Liver (tissue), 9 donors: Measurements from ENCODE around the gene GNG7. TPM values are rescaled to one million over a fixed set of nuclear protein-coding genes. Genes with fewer than 3 reads are reported as not detected.

ENCODE experiments used
- DNase-seq: peaks from one replicate; pipeline ENCODE4 v3.0.0-alpha.2; 2017; ENCODE audit warnings: low spot score
- H3K27ac ChIP-seq, 2 donors: one replicate each; pipeline ENCODE4 v1.7.0; 2013; ENCODE audit warnings: inconsistent platforms in 2 of 2, low read length in 2 of 2, control low read depth in 1 of 2, low read depth in 1 of 2, mild to moderate bottlenecking in 1 of 2
- H3K27me3 ChIP-seq, 4 donors: one replicate each; pipeline versions ENCODE4 v1.6.1 to v1.7.0; 2013; ENCODE audit warnings: low read length in 3 of 4, inconsistent platforms in 1 of 4, mild to moderate bottlenecking in 1 of 4, moderate library complexity in 1 of 4; ENCODE audit not compliant: control insufficient read depth in 4 of 4, insufficient read depth in 4 of 4
- H3K36me3 ChIP-seq, 4 donors: one replicate each; pipeline versions ENCODE4 v1.6.1 to v1.7.0; 2013; ENCODE audit warnings: low read length in 3 of 4, mild to moderate bottlenecking in 3 of 4, low read depth in 1 of 4, moderate library complexity in 1 of 4; ENCODE audit not compliant: control insufficient read depth in 4 of 4, insufficient read depth in 3 of 4
- H3K4me1 ChIP-seq, 4 donors: one replicate each; pipeline versions ENCODE4 v1.6.1 to v1.7.0; 2013; ENCODE audit warnings: low read length in 3 of 4, mild to moderate bottlenecking in 3 of 4, moderate library complexity in 1 of 4; ENCODE audit not compliant: control insufficient read depth in 4 of 4, insufficient read depth in 4 of 4
- H3K4me3 ChIP-seq, 3 donors: one replicate each; pipeline versions ENCODE4 v1.6.1 to v1.7.0; 2013; ENCODE audit warnings: low read length in 3 of 3, control low read depth in 1 of 3, low read depth in 1 of 3, mild to moderate bottlenecking in 1 of 3
- H3K9ac ChIP-seq, 2 donors: one replicate each; pipeline ENCODE4 v1.7.0; 2013; ENCODE audit warnings: low read length in 2 of 2, mild to moderate bottlenecking in 2 of 2, moderate library complexity in 2 of 2, control low read depth in 1 of 2, low read depth in 1 of 2
- H3K9me3 ChIP-seq, 4 donors: one replicate each; pipeline versions ENCODE4 v1.6.1 to v1.7.0; 2013; ENCODE audit warnings: low read length in 3 of 4; ENCODE audit not compliant: control insufficient read depth in 4 of 4
- ATF3 ChIP-seq: IDR thresholded peaks from 2 replicates; pipeline ENCODE4 v1.6.1; 2016; ENCODE audit warnings: antibody characterized with exemption
- CTCF ChIP-seq: fragments of 150-350 bp; IDR thresholded peaks from 2 replicates; pipeline ENCODE4 v1.5.1; 2017; ENCODE audit warnings: improper control_type of control experiment, low read depth, low read length; ENCODE audit not compliant: missing input control
- FOXA1 ChIP-seq: IDR thresholded peaks from 2 replicates; pipeline ENCODE4 v1.6.1; 2016; ENCODE audit warnings: antibody characterized with exemption
- GABPA ChIP-seq, 2 donors: IDR thresholded peaks in 1 of 2; conservative IDR thresholded peaks in 1 of 2; 2 replicates each; pipeline ENCODE4 v1.6.1; 2016; ENCODE audit warnings: antibody characterized with exemption in 2 of 2, mild to moderate bottlenecking in 1 of 2, moderate library complexity in 1 of 2
- HNF4A ChIP-seq, 2 donors: conservative IDR thresholded peaks; 2 replicates each; pipeline ENCODE4 v1.6.1; 2016; ENCODE audit warnings: antibody characterized with exemption in 2 of 2, mild to moderate bottlenecking in 2 of 2
- JUND ChIP-seq, 2 donors: IDR thresholded peaks; 2 replicates each; pipeline ENCODE4 v1.6.1; 2016; ENCODE audit warnings: antibody characterized with exemption in 2 of 2
- RAD21 ChIP-seq, 2 donors: IDR thresholded peaks; 2 replicates each; pipeline ENCODE4 v1.6.1; 2016; ENCODE audit warnings: antibody characterized with exemption in 2 of 2, mild to moderate bottlenecking in 2 of 2
- REST ChIP-seq: IDR thresholded peaks from 2 replicates; pipeline ENCODE4 v1.6.1; 2016; ENCODE audit warnings: antibody characterized with exemption, mild to moderate bottlenecking
- RXRA ChIP-seq, 2 donors: IDR thresholded peaks; 2 replicates each; pipeline ENCODE4 v1.6.1; 2017 to 2018; ENCODE audit warnings: antibody characterized with exemption in 2 of 2, mild to moderate bottlenecking in 1 of 2
- SP1 ChIP-seq: IDR thresholded peaks from 2 replicates; pipeline ENCODE4 v1.6.1; 2018; ENCODE audit warnings: antibody characterized with exemption, mild to moderate bottlenecking
- TAF1 ChIP-seq: conservative IDR thresholded peaks from 2 replicates; pipeline ENCODE4 v1.6.1; 2016; ENCODE audit warnings: antibody characterized with exemption, mild to moderate bottlenecking
- WGBS: extraction: QIAGEN DNeasy Blood & Tissue Kit; methylation state at CpG from one replicate; pipeline ENCODE4 v1.1.7; 2013; 5-methylcytosine and 5-hydroxymethylcytosine counted together
- polyA plus RNA-seq, 2 donors: library from polyadenylated mRNA; stranded (reverse) in 1 of 2; unstranded in 1 of 2; fragments of 200-250 nt in 1 of 2; fragments of >200 nt in 1 of 2; fragmentation: Nextera tagmentation in 1 of 2; extraction: Ambion mirVana in 1 of 2; gene quantifications; one replicate each; pipeline versions ENCODE4 v1.2.1 to v1.2.3, GENCODE V29; 2013 to 2015
- total RNA-seq, 2 donors: library from RNA; depleted of rRNA; stranded (reverse); fragments of >200 nt; gene quantifications; one replicate each; pipeline ENCODE4 v1.2.3, GENCODE V29; 2014
- donor health status: healthy.
- donor health status: healthy.
- donor health status: healthy.
- donor health status: healthy.
- donor health status: healthy.

The GNG7 gene
- total and polyA plus RNA-seq, 4 donors, result 0.75 to 1.9 (median 1.1) TPM

- Histone ChIP-seq H3K9ac (no peak overlapping the region), H3K27me3 (no peaks in the 10 kb centered on the region), H3K27ac (no peak overlapping the region), H3K4me1 (peaks cover 0 to 11% (median 4%) of the 10 kb centered on the region in 4 donors), H3K9me3 (no peaks in the 10 kb centered on the region), H3K36me3 (peaks cover 1 to 4% (median 3%) of the 10 kb centered on the region in 4 donors), H3K4me3 (no peak overlapping the region)
- TF ChIP-seq TAF1 (no peak), CTCF (no peak), REST (no peak), ATF3 (no peak), SP1 (no peak), RAD21 (IDR thresholded peaks at IDR 0.05) (no peak), GABPA (IDR thresholded peaks at IDR 0.05 in 1 of 2, conservative IDR thresholded peaks at IDR 0.05 in 1 of 2) (no peak), RXRA (IDR thresholded peaks at IDR 0.05) (no peak), FOXA1 (no peak)
- 90% methylated on average over 12 of the region's 12 CpGs for WGBS
- DNase-seq, result no peak
These were observed 220.0 kb downstream of the GNG7 start for GRCh38 chr19:2482354-2483038.

- WGBS, result 91% methylated on average over 16 of the region's 16 CpGs
- H3K4me3 ChIP-seq, result no peak overlapping the region
These were observed 221.0 kb downstream of the GNG7 start for GRCh38 chr19:2481466-2481865.

More at GRCh38 chr19:2481466-2481865, 221.0 kb downstream of the GNG7 start:
- Histone ChIP-seq H3K36me3 (peaks cover 4 to 7% (median 6%) of the 10 kb centered on the region in 4 donors), H3K27ac (no peak overlapping the region), H3K4me1 (peaks cover 0 to 11% (median 4%) of the 10 kb centered on the region in 4 donors), H3K27me3 (no peaks in the 10 kb centered on the region), H3K9ac (no peak overlapping the region), H3K9me3 (no peaks in the 10 kb centered on the region)
- no peak for DNase-seq
- TF ChIP-seq JUND (IDR thresholded peaks at IDR 0.05) (no peak), HNF4A (conservative IDR thresholded peaks at IDR 0.05) (no peak), CTCF (no peak)
